ENCODE measurements around the gene CPNE4.
A peak's percentile ranks its signal among the peaks of the same experiment; 100 is the strongest.
"Not testable (repeated sequence)": the region's sequence is repeated elsewhere in the genome, so short reads cannot be mapped to it uniquely, and the experiment has no call there.

The CPNE4 gene

GRCh38 chr3:132034486-132035464 lies at the start of gene CPNE4:
Gene CPNE4, minus strand, starts transcription at chr3:132035014.
- DNase-seq (ENCODE audit: low read depth) = peak; percentile 72

DNA sequence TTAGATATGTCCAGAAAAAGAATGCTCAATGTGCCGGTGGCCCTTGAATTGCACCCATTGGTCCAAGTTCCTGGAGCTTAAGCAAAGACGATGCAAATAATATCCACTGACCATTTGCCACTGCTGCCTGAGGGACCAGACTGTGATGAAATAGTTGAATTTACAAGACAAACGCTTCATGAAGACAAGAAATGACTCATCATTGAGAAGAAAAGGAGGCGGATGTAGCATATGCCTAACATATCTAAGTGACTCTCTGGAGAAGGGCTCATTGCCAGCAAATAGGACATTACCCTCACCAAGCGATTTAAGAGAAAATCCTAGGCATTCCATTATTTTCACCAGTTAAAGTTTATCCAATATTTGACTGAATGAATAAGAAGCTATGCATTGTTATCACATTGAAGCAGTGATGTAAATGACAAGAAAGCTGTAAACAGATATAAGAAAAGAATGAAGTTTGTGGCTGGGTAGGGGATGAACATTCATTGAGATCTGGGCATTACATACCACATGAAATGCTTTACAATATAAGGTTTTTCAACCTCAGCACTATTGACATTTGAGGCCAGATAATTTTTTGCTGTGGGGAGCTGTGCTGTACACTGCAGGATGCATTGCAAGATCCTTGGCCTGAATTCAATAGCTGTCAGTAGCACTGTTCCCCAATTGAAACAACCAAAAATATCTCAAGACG lies 48.9 kb upstream of the CPNE4 start:
- DNase-seq (ENCODE audit: low read depth) = peak; percentile 39

- DNase-seq (ENCODE audit: low read depth) = no peak
Measured at GRCh38 chr3:132083159-132083558, 48.3 kb upstream of the CPNE4 start.

DNA sequence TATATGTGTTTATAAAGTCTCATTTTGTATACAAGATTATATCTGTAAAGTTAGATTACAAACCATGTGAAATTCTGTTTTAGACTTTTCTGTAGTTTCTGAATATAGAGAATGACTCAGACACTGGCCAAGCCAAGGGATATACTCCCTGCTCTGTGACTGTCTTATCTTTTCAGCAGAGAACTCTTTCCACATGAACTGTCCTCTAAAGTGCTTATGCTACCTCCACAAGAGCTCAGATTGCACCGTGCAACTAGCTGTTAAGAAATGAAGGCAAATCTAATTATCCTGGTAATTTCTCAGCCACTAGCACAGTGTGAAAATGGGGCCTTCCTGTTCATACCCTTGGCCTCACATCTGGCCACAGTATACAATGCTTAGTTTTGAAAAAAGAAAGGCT lies 44.3 kb upstream of the CPNE4 start:
- no peak for DNase-seq (ENCODE audit: low read depth)

GRCh38 chr3:132073771-132074170 lies 39.0 kb upstream of the CPNE4 start:
- DNase-seq (ENCODE audit: low read depth) = no peak

GRCh38 chr3:132071043-132071442 lies 36.2 kb upstream of the CPNE4 start:
- no peak for DNase-seq (ENCODE audit: low read depth)

- DNase-seq (ENCODE audit: low read depth) = no peak
Measured at GRCh38 chr3:132064114-132064513, 29.3 kb upstream of the CPNE4 start.

DNA sequence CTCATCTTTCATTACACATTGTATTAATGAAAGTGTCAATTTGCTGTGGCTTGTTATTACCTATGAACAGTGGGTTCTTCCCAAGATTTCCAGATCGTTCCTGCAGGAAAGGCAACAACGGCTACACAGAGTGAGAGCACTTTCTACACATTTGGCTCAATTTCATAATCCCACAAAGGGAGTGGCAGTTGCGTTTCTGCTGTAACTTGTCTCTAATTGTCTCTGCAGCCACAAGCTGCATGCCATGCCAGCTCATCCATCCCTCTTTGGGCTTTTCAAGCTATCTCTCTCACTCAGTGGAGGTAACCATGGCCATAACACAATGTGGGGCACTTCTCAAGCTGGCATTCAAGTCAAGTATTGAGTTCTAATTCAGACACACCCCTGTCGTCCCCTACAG lies 27.7 kb upstream of the CPNE4 start:
- DNase-seq (ENCODE audit: low read depth) = no peak

GRCh38 chr3:132055872-132056271 lies 21.1 kb upstream of the CPNE4 start:
- no peak for DNase-seq (ENCODE audit: low read depth)

DNA sequence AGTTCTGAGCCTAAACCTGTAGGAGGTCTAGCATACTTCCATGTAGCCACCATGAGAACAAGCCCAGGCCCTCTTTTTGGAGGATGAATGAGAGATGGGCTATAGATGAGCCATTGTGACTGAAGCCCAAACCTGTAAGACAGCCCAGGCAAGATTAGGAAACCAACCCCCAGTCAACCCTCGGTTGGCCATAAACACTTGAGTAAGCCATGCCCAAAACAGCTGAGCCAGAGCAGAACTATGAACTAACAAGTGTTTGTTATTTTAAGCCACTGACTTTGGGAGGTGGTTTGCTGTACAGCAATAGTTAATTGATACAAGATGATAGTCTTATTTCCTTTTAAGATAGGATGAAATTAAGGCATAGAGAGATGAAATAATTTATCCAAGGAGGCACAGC lies 12.4 kb upstream of the CPNE4 start:
- DNase-seq (ENCODE audit: low read depth) = no peak

DNA sequence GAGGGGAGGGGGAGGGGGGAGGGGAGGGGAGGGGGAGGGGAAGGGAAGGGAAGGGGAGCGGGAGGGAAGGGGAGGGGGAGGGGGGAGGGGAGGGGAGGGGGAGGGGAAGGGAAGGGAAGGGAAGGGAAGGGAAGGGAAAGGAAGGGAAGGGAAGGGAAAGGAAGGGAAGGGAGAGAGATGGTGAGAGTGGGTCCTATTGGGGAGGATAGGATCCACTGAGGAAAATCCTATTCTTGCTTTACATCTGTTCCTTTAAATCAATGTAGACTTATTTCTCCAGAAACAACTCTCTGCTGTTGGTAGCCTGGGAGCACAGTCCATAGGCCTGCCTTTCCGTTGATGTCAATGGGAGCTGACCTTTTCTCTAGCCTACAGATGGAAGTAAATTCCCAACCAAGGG lies 10.1 kb upstream of the CPNE4 start:
- not testable (repeated sequence) for DNase-seq (ENCODE audit: low read depth)

- no peak for DNase-seq (ENCODE audit: low read depth)
Measured at GRCh38 chr3:132042681-132043080, 7.9 kb upstream of the CPNE4 start.

- peak; percentile 35 for DNase-seq (ENCODE audit: low read depth)
Measured at GRCh38 chr3:132038198-132038825, 3.5 kb upstream of the CPNE4 start.

- no peak for DNase-seq (ENCODE audit: low read depth)
Measured at GRCh38 chr3:132037581-132037980, 2.8 kb upstream of the CPNE4 start.

DNA sequence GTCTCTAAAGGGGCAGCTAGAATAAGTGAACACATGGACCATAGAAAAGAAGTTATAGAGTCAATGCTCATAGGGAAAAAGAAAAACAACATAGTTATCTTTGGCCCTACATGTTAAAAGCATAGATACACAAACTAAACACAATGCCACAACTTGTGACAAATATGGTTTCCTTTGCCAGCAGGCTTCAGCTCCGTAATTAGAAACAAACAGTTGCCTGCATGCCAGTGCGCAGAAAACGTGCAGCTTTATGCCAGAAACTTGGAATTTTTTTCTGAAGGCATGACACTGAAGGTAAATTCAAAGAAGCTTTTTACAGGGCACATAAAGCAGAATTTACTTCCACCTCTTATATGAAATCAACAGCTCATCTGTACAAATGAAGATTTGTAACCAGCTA lies 2.2 kb upstream of the CPNE4 start:
- DNase-seq (ENCODE audit: low read depth) = no peak

- DNase-seq (ENCODE audit: low read depth) = no peak
Measured at GRCh38 chr3:132034097-132034485, 723 bp downstream of the CPNE4 start.

DNA sequence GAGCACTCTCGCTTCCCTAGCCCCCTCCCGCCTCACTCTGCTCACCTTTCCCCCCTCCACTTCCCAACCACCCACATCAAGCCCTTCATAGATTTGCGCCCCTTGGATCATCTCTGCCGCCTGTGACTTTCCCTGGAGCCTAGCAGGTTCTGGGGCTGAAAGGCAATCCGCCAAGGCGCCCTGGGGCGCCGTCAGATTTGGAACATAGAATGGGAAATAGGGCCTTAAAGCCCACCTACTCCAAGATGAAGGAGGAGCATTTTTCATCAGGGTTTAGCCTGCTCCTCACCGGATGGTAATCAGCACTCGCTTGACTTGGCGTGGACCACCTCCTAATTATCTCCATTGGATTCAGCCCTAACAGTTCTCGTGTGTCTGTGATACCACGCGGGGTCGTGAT lies 1.3 kb downstream of the CPNE4 start:
- DNase-seq (ENCODE audit: low read depth) = no peak

- no peak for DNase-seq (ENCODE audit: low read depth)
Measured at GRCh38 chr3:132032959-132033358, 1.9 kb downstream of the CPNE4 start.

DNA sequence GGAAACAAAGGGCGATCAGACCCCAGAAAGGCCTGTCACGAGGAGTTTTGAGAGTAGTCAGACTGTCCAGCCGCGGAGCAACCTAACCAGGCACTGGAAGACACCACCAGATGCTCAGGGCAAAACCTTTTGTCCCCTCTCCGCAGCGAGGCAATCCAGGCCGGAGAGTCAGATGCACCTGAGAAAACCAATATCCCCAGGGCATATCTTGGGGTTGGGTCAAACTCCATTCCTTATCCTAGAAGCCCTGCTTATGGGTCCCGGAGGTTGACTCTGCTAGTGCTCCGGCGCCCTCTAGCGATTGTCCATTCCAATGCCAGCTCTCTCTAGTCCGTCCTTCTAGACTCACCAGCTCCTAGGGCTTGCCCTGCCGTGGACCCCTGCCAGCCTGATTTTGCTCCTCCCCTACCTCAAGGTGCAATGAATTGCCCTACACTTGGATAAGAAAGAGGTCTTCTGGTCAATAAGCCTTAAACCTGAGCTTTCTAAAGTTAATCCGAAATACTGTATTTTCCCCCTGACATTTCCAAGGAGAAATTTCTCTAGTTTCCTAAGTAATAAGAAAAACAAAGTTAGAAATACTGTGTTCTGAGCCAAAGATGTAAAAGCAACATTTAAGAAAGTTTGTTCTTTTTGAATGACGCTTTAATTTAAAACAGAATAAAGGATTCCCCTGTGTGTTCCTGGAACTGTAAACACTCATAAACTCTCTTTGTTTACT lies 5.5 kb downstream of the CPNE4 start:
- DNase-seq (ENCODE audit: low read depth) = peak; percentile 74

DNA sequence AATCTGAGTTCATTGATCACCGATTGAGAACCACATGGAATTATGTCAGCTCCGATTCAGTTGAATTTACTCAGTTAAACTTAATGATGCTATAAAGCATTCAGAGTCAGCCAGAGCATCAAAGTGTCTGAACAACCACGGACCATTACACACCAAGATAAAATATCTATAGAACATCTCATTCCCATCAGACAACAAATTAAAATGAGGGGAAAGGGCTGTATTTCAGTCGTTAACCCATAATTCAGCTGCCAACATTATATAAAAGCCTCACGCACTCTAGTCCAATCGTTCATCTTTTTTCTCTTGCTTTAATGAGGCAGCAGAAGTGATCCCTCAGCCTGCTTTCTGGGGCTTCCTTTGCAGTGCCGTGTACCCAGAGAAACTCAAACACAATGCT lies 11.9 kb downstream of the CPNE4 start:
- DNase-seq (ENCODE audit: low read depth) = no peak

DNA sequence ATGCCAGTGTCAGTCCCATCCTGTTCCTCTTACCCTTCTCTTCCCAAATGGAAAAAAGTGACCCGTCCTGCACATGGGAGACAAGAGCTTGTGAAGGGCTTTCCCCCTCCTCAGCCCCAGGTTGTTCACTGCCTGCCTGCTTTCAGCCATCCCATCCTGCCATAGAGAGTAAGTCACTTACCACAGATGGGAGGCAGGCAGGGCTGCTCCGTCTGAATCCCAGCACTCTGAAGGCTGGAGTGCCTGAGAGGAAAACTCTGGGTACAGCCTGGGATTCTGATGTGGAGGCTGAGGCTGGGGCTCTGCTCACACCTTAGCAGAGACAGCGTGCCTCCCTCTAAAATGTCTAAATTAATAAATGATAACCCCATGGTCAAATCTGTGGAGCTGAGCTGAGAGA lies 14.8 kb downstream of the CPNE4 start:
- no peak for DNase-seq (ENCODE audit: low read depth)

GRCh38 chr3:132017137-132017536 lies 17.7 kb downstream of the CPNE4 start:
- DNase-seq (ENCODE audit: low read depth) = no peak
